Stimulated activated CD8-positive, alpha-beta memory T cell treated with anti-CD3 and anti-CD28 coated beads, Interleukin-15, amount 100 ng/mL, for 24 hours (primary cell): ENCODE measurements around the gene DGKB.
"Not testable (repeated sequence)": the region's sequence is repeated elsewhere in the genome, so short reads cannot be mapped to it uniquely, and the experiment has no call there.

Experiments
- DNase-seq: peaks from one replicate; pipeline ENCODE4 v3.0.0-alpha.2; 2020; ENCODE audit warnings: low read depth

DGKB gene

DNA sequence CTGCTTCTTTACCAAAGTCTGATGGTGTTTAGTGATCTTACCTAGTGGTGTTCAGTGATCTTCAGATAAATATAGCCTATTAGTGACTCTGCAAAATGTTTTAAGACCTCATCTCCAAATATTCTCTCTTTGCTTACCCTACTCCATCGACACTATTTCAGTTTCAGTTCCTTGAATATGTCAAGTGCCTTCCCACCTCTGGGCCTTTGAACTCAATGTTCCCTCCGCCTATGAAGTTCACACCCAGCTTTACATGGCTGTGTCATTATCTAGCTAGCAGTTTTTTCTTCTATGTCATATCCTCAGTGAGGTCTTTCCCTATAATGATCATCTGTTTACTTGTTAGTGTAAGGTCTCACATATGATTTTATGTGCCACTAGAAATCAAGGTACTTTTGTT is 322.6 kb downstream of the DGKB start:
- DNase-seq = no peak

DNA sequence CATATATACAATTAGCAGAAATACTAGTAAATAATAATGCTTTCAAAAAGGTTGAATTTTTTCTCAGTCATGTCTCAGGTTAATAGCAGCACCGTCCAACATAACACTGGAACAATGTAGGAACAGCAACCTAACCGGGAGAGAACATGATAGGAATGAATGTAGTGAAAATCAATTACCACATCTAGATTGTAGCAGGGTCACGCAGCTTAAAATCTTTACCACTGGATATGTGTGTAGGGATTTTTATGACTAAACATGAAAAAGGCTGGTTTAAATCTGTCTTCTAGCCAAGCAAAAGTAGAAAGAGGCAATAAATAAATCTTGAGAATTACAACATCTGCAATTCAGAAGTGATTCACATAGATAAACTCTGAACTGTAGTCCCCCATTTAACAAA is 326.0 kb downstream of the DGKB start:
- DNase-seq = no peak

DNA sequence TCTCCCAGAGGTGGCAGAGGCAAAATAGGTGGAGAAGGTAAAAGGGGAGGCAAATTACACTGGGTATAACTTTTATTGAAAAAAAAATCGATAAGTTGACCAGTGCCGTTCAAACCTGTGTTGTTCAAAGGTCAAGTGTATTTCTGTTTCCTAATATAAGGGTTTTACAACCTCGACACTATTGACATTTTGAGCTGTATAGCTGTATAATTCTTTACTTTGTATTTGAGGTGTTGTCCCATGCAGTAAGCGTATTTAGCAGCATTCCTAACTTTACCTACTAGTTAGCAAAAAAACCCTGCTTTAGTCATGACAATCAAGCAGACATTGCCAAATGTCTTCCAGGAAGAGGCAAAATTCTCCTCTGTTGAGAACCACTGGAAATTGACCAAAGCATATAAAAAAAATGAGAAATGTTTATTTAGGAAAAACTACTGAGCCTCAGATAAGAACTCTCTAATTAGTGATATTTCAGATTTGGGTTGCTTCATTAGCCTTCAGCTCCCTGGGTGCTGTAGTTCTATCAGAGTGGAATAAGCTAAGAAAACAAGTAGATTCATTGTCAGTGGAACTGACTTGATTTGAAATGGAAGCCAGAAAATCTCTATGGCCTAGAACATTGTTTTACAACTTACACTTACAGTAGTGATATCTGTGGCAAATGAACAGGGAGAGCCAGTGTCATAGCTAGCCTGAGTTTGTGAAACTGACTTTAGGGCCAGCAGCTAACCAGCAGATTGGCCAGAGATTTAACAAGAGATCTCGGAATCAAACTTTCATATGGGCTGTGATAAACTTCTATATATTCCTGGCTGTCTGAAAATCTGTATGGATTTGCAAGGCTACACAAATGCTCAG is 331.6 kb downstream of the DGKB start:
- DNase-seq = no peak

DNA sequence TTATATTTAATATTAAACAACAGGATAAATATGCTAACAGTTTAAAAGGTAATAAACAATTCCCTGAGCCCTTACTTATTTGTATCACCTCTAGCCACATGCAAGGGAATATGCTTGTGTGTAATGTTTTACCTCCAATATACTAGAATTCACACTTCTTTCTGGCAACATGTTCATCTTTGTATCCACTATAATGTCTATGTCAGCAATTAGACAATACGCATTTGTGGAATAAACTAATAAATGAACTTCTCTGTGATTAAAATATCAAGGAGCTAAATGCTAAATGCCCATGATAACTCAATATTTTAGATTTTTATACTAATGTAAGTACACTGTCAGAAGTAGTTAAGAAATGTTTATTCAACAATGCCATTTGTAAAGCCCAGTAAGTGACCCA is 350.5 kb downstream of the DGKB start:
- no peak for DNase-seq

DNA sequence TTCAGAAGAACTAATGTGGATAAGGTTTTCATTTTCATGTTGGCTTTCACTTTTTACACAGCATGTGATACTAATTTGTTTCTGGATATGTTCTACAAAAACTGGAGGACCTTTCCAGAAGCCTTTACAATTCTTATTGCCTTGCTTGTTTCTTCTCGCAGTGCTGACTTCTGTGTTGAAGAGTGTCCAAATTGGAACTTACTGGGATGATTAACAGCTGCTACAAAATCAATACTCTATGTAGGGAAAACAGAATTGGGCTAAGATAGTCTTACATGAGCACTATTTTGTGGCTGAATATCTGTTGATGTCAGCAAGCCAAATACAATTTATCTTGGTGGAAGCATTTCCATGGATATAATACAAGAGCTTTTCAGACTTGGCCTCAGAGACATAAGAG is 351.2 kb downstream of the DGKB start:
- DNase-seq = no peak

DNA sequence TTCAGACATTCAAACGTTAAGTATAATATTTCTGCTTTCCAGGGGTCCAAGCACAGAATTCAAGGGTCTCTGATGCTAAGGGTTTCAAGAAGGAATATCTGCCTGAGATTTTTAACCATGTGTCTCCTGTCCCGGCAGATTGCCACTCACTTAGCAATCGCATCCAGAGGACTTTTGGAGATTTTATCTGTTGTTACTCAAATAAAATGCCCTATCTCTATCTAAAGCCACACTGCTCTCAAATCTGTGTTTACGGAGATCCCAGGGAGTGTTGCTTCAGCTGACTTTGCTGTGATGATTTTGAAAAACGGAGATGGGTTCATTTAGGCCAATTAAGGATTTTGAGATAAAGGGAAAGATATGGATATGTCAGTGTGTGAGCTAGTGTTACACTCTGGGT is 359.9 kb downstream of the DGKB start:
- no peak for DNase-seq

DNA sequence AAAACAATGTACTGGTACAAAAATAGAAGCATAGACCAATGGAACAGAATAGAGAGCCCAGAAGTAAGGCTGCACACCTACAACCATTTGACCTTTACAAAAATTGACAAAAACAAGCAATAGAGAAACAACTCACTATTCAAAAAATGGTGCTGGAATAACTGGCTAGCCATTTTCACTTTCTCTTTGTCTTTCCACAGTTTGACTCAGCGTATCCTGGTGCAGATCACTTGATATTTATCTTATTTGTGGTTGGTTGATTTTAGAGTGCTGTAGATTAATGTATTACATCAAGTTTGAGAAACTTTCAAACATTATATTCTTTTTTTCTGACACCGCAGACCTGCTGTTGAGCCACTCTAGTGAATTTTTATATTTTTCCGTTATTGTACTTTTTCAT is 381.4 kb downstream of the DGKB start:
- DNase-seq = no peak

DNA sequence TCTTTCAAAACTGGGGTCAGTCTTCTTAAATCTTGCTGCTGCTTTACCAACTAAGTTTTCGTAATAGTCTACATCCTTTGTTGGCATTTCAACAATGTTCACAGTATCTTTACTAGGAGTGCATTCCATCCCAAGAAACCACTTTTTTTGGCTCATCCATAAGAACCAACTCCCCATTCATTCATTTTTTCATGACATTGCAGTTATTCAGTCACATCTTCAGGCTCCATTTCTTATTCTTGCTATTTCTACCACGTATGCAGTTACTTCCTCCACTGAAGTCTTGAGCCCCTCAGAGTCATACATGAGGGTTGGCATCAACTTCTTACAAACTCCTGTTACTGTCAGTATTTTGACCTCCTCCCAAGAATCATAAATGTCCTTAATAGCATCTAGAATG is 392.3 kb downstream of the DGKB start:
- no peak for DNase-seq

DNA sequence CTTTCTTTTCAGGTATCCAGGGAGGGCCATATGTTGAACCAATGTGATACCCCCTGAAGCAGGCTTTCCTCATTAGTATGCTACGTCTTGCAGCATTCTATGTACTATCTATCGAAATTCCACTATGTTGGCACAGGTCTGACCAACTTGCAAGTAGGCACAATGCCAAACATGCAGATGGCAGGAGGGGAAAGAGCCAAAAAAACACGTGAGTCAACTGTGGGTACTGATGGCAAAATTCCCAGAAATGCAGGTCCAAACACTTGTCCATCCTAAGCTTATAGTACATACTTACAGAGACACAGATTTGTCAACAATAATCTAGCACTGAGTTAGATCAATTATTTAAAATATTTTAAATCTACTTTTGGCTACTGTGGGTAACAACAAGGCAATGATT is 394.9 kb downstream of the DGKB start:
- no peak for DNase-seq

DNA sequence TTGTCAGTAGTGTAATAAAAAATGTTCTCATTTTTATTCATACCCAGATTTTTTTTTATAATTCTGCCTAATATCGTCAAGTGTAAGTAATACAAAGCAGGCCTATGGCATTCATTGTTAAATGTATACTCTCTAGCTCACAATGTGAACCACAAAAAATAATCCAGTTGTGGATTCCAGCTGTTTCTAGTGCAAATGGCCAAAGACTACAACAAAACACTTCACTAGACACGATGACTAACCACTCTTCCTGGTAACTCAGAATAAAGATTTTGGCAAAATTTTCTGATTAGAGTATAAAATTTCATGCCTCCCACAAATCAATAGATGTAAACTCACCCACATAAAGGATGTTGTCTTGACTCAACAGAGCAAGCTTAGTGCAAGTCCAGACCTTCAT is 396.6 kb downstream of the DGKB start:
- no peak for DNase-seq

DNA sequence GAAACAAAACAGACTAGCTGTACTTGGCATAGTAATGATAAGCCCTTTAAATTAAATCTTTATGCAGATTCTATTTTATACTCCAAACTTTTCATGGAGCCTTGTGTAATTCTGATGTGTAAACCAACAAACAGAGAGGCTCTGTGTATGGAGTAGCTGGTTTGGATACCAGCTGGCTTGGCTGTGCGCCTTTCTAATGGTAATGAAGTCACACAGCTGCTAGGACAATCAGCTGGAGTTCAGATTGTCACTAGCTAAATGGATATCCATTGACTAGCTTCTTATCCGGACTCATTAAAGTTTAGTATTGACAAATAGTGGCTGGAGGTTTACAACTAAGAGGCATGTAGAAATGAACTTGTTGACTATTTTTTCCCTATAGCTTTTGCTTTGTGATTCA is 398.4 kb downstream of the DGKB start:
- DNase-seq = no peak

DNA sequence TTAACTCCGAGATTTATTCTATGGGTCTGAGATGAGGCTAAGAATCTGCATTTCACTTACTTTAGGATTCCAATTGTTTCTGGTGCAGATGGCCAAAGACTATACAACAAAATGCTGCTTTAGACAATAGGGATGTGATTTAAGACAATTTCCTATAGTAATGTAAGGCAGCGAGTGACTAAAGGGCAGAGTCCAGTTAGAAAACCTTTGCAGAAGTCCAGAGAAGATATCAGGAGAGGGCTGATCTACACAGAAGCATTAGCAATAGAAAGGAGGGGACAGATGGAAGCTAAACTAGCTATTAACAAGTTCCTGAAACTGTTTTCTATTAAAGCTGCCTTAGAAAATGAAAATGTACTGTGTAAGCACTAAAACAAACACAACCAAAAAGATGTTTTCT is 398.9 kb downstream of the DGKB start:
- DNase-seq = no peak

DNA sequence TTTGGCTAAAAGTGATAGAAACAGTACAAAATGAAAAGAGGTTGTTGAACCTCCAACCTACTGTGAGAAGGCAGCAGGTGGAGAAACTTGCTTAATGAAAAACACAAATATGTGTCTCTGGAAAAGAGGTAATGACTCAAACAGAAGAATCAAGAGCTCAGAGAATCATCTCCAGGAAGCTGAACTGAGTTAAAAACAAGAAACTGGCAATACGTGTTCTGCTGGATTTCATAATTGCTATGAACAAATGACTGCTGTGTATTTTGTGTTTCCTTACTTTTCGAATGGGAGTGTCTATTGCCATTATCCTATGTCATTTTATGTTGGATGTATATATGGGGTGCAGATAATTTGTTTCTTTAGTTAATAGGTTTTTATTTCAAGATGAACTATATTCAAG is 401.1 kb downstream of the DGKB start:
- no peak for DNase-seq

DNA sequence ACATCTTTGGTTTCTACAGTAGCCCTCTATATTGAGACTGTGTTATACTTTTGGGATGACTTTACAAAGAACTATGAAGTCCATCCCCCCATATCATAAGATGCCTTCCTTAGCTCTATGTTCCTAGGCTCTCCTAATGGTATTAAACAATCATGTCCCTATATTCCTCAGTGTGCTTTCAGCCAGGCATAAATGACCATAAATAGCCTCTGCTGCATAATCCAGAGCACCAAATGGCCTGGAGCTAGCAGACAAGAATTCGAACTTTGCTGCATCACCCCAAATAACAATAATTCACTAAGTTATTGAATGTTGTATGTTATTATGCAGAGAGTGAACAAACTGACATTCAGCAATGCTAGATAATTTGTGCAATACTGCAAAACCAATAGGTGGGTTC is 405.2 kb downstream of the DGKB start:
- DNase-seq = no peak

DNA sequence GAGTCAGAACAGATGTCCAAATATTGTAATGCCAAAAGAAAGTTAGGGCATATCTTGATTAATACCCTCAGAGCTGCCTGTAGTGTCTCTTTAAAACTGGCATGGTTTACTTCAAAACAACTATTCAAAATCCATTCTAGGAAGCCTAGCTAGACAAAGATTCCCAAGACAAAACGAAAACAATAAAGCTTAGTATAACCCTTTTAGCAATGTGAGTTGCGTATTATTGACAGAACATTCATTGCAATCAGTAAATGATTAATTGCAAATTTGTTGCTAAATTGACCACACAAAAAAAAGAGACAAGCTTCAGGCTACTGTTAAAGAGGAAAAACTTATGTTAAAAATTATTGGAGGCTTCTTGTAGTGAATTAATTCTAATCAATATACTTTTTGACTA is 406.9 kb downstream of the DGKB start:
- no peak for DNase-seq

DNA sequence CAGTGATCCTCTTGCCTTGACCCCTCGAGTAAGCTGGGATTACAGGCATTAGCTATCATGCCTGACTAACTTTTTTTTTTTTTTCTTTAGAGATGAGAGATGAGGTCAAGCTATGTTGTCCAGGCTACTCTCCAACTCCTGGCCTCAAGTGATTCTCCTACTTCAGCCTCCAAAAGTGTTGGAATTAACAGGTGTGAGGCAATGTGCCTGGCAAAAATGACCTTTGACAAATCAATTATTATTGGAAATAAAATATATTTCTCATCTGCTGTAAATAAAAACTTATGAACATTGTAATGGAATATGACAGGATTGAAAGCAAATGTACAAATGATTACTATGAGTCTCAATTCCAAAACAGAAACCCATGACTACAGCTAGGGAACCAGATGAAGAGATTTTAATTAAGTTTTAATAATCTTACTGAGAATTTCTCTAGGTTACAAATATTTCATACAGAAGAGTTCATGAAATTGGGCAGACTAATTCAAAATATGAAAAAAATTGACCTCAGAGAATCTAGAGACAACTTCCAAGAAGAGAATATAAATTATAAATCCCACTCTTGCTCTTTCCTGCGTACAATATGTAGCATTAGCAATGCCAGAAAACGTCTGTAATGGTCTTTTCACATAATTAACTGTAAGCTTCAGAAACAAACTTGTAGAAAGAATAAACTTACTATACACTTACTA is 414.7 kb downstream of the DGKB start:
- no peak for DNase-seq

DNA sequence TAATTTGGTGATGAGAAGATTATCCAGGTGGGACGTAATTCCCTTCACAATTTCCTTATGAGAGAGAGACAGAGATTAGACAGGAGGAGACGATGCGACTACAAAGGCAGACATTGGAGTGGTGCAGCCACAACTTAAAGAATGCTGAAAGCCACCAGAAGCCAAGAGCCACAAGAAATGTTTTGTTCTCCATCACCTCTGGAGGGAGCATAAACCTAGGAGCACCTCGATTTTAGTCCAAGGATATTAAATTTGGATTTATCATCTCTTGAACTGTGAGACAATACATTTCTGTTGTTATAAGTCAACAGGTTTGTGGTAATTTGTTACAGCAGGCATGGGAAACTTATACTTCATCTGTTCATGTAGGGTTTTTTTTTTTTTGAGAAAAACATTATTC is 418.9 kb downstream of the DGKB start:
- DNase-seq = no peak

DNA sequence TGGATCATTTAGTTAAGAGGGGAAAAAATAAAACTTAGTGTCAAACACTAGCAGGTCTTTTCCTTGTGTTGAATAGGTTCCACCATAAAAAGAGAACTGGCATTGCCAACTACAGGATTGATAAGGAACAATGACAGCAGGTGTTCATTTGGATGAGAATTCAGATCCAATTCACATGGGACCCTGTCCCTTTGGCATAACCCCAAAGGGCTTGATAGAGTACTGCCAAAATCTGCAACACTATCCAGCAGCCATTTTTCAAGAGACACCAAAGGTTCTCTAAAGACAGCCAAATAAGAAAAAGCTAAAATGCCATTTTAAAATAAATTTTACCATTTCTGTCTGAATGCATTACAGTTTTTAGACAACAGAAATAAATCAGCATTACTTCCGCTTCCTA is 422.3 kb downstream of the DGKB start:
- no peak for DNase-seq

DNA sequence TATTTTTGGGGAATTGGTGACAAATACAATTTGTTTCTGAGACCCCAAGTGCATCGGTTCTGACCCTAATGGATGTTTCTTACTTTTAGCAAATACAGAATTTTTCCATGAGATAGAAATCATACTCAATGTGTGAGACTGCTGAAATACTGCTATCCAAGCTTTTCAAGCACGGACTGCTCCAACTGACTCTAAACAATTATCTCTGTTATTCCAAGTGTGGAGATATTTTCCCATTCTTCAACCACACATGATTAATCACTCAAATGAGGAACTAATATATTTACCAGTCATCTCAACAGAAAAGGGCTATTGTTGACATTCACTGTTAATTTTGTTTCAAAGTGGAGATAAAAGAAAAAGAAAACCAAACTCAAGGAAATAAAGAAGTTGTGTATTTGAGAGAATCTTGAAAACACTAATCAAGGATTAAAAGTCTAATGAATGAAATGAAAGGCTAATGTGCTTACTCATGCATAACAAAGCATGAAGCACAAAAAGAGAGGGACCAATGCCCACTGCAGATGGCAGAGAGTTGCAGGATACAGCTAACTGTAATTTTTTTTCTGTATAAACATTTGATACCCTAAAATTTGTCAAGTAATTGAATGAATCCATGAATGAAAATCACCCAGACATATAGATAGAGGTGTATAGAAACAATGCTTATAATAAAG is 423.6 kb downstream of the DGKB start:
- DNase-seq = no peak

DNA sequence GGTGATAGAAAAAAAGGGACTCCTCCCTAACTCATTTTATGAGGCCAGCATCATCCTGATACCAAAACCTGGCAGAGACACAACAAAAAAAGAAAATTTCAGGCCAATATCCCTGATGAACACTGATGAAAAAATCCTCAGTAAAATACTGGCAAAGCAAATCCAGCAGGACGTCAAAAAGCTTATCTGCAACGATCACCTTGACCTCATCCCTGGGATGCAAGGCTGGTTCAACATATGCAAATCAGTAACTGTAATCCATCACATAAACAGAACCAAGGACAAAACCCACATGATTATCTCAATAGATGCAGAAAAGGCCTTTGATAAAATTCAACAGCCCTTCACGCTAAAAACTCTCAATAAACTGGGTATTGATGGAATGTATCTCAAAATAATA is 440.8 kb downstream of the DGKB start:
- not testable (repeated sequence) for DNase-seq

DNA sequence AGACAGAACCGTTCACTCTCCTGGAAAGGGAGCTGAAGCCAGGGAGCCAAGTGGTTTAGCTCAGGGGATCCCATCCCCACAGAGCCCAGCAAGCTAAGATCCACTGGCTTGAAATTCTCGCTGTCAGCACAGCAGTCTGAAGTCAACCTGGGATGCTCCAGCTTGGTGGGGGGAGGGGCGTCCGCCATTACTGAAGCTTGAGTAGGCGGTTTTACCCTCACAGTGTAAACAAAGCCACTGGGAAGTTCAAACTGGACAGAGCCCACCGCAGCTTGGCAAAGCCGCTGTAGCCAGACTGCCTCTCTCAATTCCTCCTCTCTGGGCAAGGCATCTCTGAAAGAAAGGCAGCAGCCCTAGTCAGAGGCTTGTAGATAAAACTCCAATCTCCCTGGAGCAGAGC is 443.7 kb downstream of the DGKB start:
- not testable (repeated sequence) for DNase-seq

DNA sequence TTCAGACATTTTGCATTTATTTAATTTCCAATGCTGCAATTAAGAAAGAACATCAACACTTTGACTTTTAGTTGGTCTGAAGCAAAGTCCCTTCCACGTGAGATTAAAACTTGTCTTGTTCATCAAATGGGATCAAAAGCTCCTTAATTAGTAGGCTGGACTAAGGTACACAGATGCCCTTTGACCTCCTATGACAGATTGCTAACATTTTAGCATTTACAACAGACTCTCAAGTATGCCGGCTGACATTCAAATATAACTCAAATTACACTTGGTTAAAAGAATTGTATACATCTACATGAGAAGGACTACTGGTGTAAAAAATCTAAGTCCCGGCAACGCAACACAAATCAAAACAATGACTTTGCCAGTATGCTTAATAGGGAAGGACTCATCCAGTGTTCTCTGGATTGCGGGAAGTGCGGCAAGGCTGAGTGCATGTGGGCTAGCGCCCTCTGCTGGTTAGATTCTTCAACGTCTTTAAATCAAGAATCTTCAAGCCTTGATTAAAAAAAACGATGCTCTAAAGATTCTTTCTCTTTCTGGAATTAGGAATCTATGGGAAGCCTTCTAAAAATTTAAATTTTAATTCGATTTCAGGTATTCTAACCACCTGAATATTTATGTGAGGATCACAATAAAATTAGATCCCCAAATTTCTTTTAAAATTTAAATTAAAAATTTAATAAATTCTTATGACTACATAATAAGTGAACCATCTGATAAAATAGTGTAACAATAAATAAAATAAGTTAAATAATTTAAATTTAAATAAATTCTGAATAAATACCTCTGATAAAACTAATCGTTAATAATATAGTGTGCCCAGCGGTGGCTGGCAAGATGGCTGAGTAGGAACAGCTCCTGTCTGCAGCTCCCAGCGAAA is 444.7 kb downstream of the DGKB start:
- DNase-seq = peak; percentile 3
